ENCODE measurements around the gene LMF2.

The LMF2 gene

GRCh38 chr22:50547263-50547985 lies 39.9 kb upstream of the LMF2 start:
- H3K9me3 ChIP-seq (replicated peaks in 1 of 11) = peaks cover 0 to 18% (median 0%) of the 10 kb centered on the region in 11 experiments; a peak in 6 of 22 replicates
- H3K36me3 ChIP-seq = no peaks in the 10 kb centered on the region
- H3K9ac ChIP-seq = peak overlapping the region in 8 of 11 experiments; percentile 3 to 47 (median 31); a peak in 10 of 22 replicates
- no peak for TF ChIP-seq Cebpa-rat (IDR thresholded peaks at IDR 0.05)
- no peak overlapping the region for H3K4me3 ChIP-seq
- H3K4me1 ChIP-seq = peaks cover 57 to 76% (median 70%) of the 10 kb centered on the region in 10 experiments
- peak overlapping the region; percentile 40 to 85 (median 63) for H3K4me2 ChIP-seq
- H3K27ac ChIP-seq = peak overlapping the region in 8 of 11 experiments; percentile 6 to 100 (median 36); a peak in 11 of 22 replicates
- H4K20me1 ChIP-seq = no peaks in the 10 kb centered on the region; a peak in 1 of 22 replicates
- peaks cover 13 to 51% (median 26%) of the 10 kb centered on the region in 11 experiments; a peak in 21 of 22 replicates for H3K27me3 ChIP-seq

- Histone ChIP-seq H3K27me3 (peaks cover 13 to 51% (median 26%) of the 10 kb centered on the region in 11 experiments; a peak in 21 of 22 replicates), H3K4me2 (peak overlapping the region; percentile 46 to 89 (median 78)), H4K20me1 (no peaks in the 10 kb centered on the region; a peak in 1 of 22 replicates), H3K9me3 (replicated peaks in 1 of 11) (peaks cover 0 to 26% (median 2%) of the 10 kb centered on the region in 11 experiments; a peak in 10 of 22 replicates), H3K9ac (peak overlapping the region in 9 of 11 experiments; percentile 12 to 70 (median 29); a peak in 8 of 22 replicates), H3K27ac (peak overlapping the region in 7 of 11 experiments; percentile 6 to 100 (median 48); a peak in 12 of 22 replicates), H3K4me1 (peaks cover 60 to 83% (median 78%) of the 10 kb centered on the region in 10 experiments), H3K36me3 (0 out of 22 replicates have a peak, but pooled peaks cover 0 to 5% (median 0%) of the 10 kb centered on the region in 11 experiments), H3K4me3 (no peak overlapping the region)
- TF ChIP-seq Cebpa-rat (IDR thresholded peaks at IDR 0.05) = no peak
Measured at GRCh38 chr22:50546326-50547262, 39.1 kb upstream of the LMF2 start.

GRCh38 chr22:50545522-50546325 lies 38.2 kb upstream of the LMF2 start, which contains the start of gene KLHDC7B:
TSS of gene KLHDC7B (plus strand) at chr22:50545899. CDS start at chr22:50546244, 345 bp downstream.
- Histone ChIP-seq H3K4me2 (peak within 1 kb of the TSS; percentile 75 to 89 (median 84)), H3K27me3 (peaks cover 13 to 51% (median 26%) of the 10 kb centered on the region in 11 experiments; a peak in 21 of 22 replicates)

GRCh38 chr22:50544746-50545253 lies 37.3 kb upstream of the LMF2 start:
- peak overlapping the region; percentile 75 to 89 (median 84) for H3K4me2 ChIP-seq
- peaks cover 13 to 46% (median 26%) of the 10 kb centered on the region in 11 experiments; a peak in 21 of 22 replicates for H3K27me3 ChIP-seq
- H4K20me1 ChIP-seq = no peaks in the 10 kb centered on the region; a peak in 1 of 22 replicates
- H3K4me3 ChIP-seq = peak overlapping the region in 5 of 10 experiments; percentile 3 to 26 (median 25); a peak in 4 of 20 replicates
- peaks cover 71 to 92% (median 82%) of the 10 kb centered on the region in 10 experiments for H3K4me1 ChIP-seq
- peaks cover 0 to 13% (median 0%) of the 10 kb centered on the region in 11 experiments; a peak in 2 of 22 replicates for H3K36me3 ChIP-seq
- H3K27ac ChIP-seq = peak overlapping the region; percentile 60 to 100 (median 73); a peak in 21 of 22 replicates
- peak overlapping the region; percentile 42 to 75 (median 66); a peak in 20 of 22 replicates for H3K9ac ChIP-seq
- no peak for TF ChIP-seq Cebpa-rat (IDR thresholded peaks at IDR 0.05)
- H3K9me3 ChIP-seq (replicated peaks in 1 of 11) = peaks cover 0 to 44% (median 20%) of the 10 kb centered on the region in 11 experiments; a peak in 12 of 22 replicates

More at GRCh38 chr22:50545522-50546325, 38.2 kb upstream of the LMF2 start, which contains the start of gene KLHDC7B:
- Histone ChIP-seq H3K27ac (peak within 1 kb of the TSS; percentile 60 to 100 (median 73); a peak in 20 of 22 replicates), H3K36me3 (peaks cover 0 to 13% (median 0%) of the 10 kb centered on the region in 11 experiments; a peak in 2 of 22 replicates), H4K20me1 (no peaks in the 10 kb centered on the region; a peak in 1 of 22 replicates), H3K4me1 (peaks cover 69 to 92% (median 84%) of the 10 kb centered on the region in 10 experiments), H3K9me3 (replicated peaks in 1 of 11) (peaks cover 0 to 35% (median 10%) of the 10 kb centered on the region in 11 experiments; a peak in 11 of 22 replicates), H3K4me3 (peak within 1 kb of the TSS in 1 of 10 experiments; percentile 26; a peak in 1 of 20 replicates), H3K9ac (peak within 1 kb of the TSS; percentile 42 to 75 (median 66); a peak in 18 of 22 replicates)
- TF ChIP-seq Cebpa-rat (IDR thresholded peaks at IDR 0.05) = no peak

- peak overlapping the region; percentile 60 to 100 (median 73) for H3K27ac ChIP-seq
- H4K20me1 ChIP-seq = no peaks in the 10 kb centered on the region; a peak in 1 of 22 replicates
- peaks cover 70 to 92% (median 81%) of the 10 kb centered on the region in 10 experiments for H3K4me1 ChIP-seq
- TF ChIP-seq Cebpa-rat (IDR thresholded peaks at IDR 0.05) = no peak
- peak overlapping the region; percentile 75 to 89 (median 84) for H3K4me2 ChIP-seq
- H3K27me3 ChIP-seq = peaks cover 13 to 41% (median 24%) of the 10 kb centered on the region in 11 experiments; a peak in 21 of 22 replicates
- peak overlapping the region; percentile 42 to 75 (median 66); a peak in 20 of 22 replicates for H3K9ac ChIP-seq
- peak overlapping the region in 8 of 10 experiments; percentile 3 to 43 (median 24); a peak in 8 of 20 replicates for H3K4me3 ChIP-seq
- peaks cover 0 to 50% (median 22%) of the 10 kb centered on the region in 11 experiments; a peak in 13 of 22 replicates for H3K9me3 ChIP-seq (replicated peaks in 1 of 11)
- peaks cover 0 to 13% (median 0%) of the 10 kb centered on the region in 11 experiments; a peak in 2 of 22 replicates for H3K36me3 ChIP-seq
Measured at GRCh38 chr22:50544078-50544745, 36.7 kb upstream of the LMF2 start.

GRCh38 chr22:50542416-50542927 lies 35.0 kb upstream of the LMF2 start:
- peaks cover 61 to 94% (median 81%) of the 10 kb centered on the region in 10 experiments for H3K4me1 ChIP-seq
- H3K4me2 ChIP-seq = peak overlapping the region in 7 of 11 experiments; percentile 0 to 84 (median 53); a peak in 10 of 22 replicates
- peaks cover 0 to 18% (median 0%) of the 10 kb centered on the region in 11 experiments; a peak in 5 of 22 replicates for H3K36me3 ChIP-seq
- TF ChIP-seq Cebpa-rat (IDR thresholded peaks at IDR 0.05) = no peak
- H4K20me1 ChIP-seq = no peaks in the 10 kb centered on the region
- peaks cover 0 to 67% (median 38%) of the 10 kb centered on the region in 11 experiments; a peak in 13 of 22 replicates for H3K9me3 ChIP-seq (replicated peaks in 1 of 11)
- no peak overlapping the region for H3K4me3 ChIP-seq
- peak overlapping the region; percentile 32 to 100 (median 97); a peak in 17 of 22 replicates for H3K27ac ChIP-seq
- peak overlapping the region in 2 of 11 experiments; percentile 15 to 16; a peak in 2 of 22 replicates for H3K9ac ChIP-seq
- H3K27me3 ChIP-seq = peaks cover 9 to 26% (median 21%) of the 10 kb centered on the region in 11 experiments; a peak in 21 of 22 replicates
